Natural killer cell (primary cell): ENCODE results near the gene OTOP2. TPM values are rescaled to one million over a fixed set of nuclear protein-coding genes. Genes with fewer than 3 reads are reported as not detected.

ENCODE experiments used
- ATAC-seq, 3 donors: fragments of 150-1000 bp in 2 of 3; fragments of 200-7000 bp in 1 of 3; cut with Tn5 transposase; 1 replicate in 1 of 3; 2 replicates in 2 of 3; pipeline ENCODE4 v1.10.0; 2021; ENCODE audit warnings: mild to moderate bottlenecking in 2 of 3, moderate library complexity in 2 of 3
- DNase-seq, 2 donors: peaks; one replicate each; pipeline versions ENCODE4 v3.0.0 to v3.0.0-alpha.2; 2013 to 2021; ENCODE audit warnings: mixed read lengths in 1 of 2
- H3K27ac ChIP-seq: one replicate; pipeline ENCODE4 v1.5.1; 2013; ENCODE audit warnings: mild to moderate bottlenecking, low read length
- H3K27me3 ChIP-seq: one replicate; pipeline ENCODE4 v1.6.1; 2013; ENCODE audit warnings: low read length; ENCODE audit not compliant: control insufficient read depth, insufficient read depth
- H3K36me3 ChIP-seq: one replicate; pipeline ENCODE4 v1.6.1; 2013; ENCODE audit warnings: low read length; ENCODE audit not compliant: control insufficient read depth, insufficient read depth
- H3K4me1 ChIP-seq: one replicate; pipeline ENCODE4 v1.6.1; 2013; ENCODE audit warnings: low read length; ENCODE audit not compliant: control insufficient read depth, insufficient read depth
- H3K4me3 ChIP-seq: one replicate; pipeline ENCODE4 v1.5.1; 2013; ENCODE audit warnings: low read length
- H3K9me3 ChIP-seq: one replicate; pipeline ENCODE4 v1.6.1; 2013; ENCODE audit warnings: low read length; ENCODE audit not compliant: control insufficient read depth, insufficient read depth
- H3K27ac Mint-ChIP-seq, 2 donors: one replicate each; pipeline ENCODE4 v1.8.0; 2022; ENCODE audit warnings: mild to moderate bottlenecking in 2 of 2, mixed read lengths in 2 of 2, moderate library complexity in 1 of 2
- H3K27me3 Mint-ChIP-seq, 2 donors: one replicate each; pipeline ENCODE4 v1.8.0; 2022; ENCODE audit warnings: low read depth in 2 of 2, mixed read lengths in 2 of 2
- H3K36me3 Mint-ChIP-seq: one replicate; pipeline ENCODE4 v1.8.0; 2022; ENCODE audit warnings: mixed read lengths
- H3K4me1 Mint-ChIP-seq, 2 donors: one replicate each; pipeline ENCODE4 v1.8.0; 2022; ENCODE audit warnings: mixed read lengths in 2 of 2
- H3K4me3 Mint-ChIP-seq: one replicate; pipeline ENCODE4 v1.8.0; 2022; ENCODE audit warnings: mild to moderate bottlenecking, moderate library complexity, mixed read lengths
- H3K9me3 Mint-ChIP-seq, 2 donors: one replicate each; pipeline ENCODE4 v1.8.0; 2022; ENCODE audit warnings: mixed read lengths in 2 of 2
- WGBS: methylation state at CpG from one replicate; pipeline ENCODE4 v1.1.7; 2013; ENCODE audit warnings: missing lambda C conversion rate; ENCODE audit not compliant: insufficient coverage; 5-methylcytosine and 5-hydroxymethylcytosine counted together
- intact Hi-C: fragments of 100-400 bp; cut with micrococcal nuclease; formaldehyde crosslinking; loops from one replicate; pipeline ENCODE4 v1.14.2; 2022
- total RNA-seq, 4 donors: library from RNA; stranded (reverse); fragments of 120-200 nt in 1 of 4; gene quantifications; one replicate each; pipeline versions ENCODE4 v1.2.3 to v1.2.4, GENCODE V29; 2013 to 2022
- TF ChIP-seq, protein P1 (sequence below): fragments of 200-600 bp; IDR thresholded peaks from one replicate; pipeline ENCODE4 v1.8.0; 2022; ENCODE audit warnings: antibody characterized with exemption

Gene OTOP2
- total RNA-seq, 3 donors from 2014 or later (not counting 1 experiment from before 2014, with no cell fraction given) = not detected

DNA sequence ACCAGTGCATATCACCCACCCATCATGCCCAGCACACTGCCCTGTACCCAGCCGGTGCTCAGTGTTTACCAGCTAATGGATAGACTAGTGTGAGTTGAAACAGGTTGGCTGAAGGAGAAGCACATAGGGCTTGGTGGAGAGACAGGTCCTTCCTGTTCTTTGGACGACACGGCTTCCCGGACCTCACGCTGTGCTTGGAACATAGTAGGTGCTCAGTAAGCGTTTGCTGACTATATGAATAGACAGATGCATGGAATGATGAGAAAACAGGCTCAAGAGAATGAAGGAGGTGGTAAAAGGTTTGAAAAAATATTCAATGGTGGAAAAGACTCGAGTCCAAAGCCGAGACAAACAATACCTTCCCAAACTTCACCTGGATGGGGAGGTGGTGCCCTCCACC, 23.9 kb upstream of the OTOP2 start:
- TF ChIP-seq, protein P1, sequence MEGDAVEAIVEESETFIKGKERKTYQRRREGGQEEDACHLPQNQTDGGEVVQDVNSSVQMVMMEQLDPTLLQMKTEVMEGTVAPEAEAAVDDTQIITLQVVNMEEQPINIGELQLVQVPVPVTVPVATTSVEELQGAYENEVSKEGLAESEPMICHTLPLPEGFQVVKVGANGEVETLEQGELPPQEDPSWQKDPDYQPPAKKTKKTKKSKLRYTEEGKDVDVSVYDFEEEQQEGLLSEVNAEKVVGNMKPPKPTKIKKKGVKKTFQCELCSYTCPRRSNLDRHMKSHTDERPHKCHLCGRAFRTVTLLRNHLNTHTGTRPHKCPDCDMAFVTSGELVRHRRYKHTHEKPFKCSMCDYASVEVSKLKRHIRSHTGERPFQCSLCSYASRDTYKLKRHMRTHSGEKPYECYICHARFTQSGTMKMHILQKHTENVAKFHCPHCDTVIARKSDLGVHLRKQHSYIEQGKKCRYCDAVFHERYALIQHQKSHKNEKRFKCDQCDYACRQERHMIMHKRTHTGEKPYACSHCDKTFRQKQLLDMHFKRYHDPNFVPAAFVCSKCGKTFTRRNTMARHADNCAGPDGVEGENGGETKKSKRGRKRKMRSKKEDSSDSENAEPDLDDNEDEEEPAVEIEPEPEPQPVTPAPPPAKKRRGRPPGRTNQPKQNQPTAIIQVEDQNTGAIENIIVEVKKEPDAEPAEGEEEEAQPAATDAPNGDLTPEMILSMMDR = no peak
- no peaks in the 10 kb centered on the region for H3K4me1 ChIP-seq
- H3K4me3 ChIP-seq = no peak overlapping the region
- H3K9me3 Mint-ChIP-seq = no peaks in the 10 kb centered on the region
- no peaks in the 10 kb centered on the region for H3K9me3 ChIP-seq
- no peak overlapping the region for H3K27ac ChIP-seq
- 91% methylated on average over 6 of the region's 8 CpGs for WGBS
- H3K36me3 ChIP-seq = no peaks in the 10 kb centered on the region
- H3K27me3 ChIP-seq = peaks cover 3% of the 10 kb centered on the region
- H3K36me3 Mint-ChIP-seq = no peaks in the 10 kb centered on the region
- no peaks in the 10 kb centered on the region for H3K4me1 Mint-ChIP-seq
- DNase-seq (no peak), ATAC-seq (no peak)
- intact Hi-C loops = no loop called here
- peaks cover 11 to 15% of the 10 kb centered on the region in 2 donors for H3K27me3 Mint-ChIP-seq
- no peak overlapping the region for H3K4me3 Mint-ChIP-seq
- no peak overlapping the region for H3K27ac Mint-ChIP-seq

DNA sequence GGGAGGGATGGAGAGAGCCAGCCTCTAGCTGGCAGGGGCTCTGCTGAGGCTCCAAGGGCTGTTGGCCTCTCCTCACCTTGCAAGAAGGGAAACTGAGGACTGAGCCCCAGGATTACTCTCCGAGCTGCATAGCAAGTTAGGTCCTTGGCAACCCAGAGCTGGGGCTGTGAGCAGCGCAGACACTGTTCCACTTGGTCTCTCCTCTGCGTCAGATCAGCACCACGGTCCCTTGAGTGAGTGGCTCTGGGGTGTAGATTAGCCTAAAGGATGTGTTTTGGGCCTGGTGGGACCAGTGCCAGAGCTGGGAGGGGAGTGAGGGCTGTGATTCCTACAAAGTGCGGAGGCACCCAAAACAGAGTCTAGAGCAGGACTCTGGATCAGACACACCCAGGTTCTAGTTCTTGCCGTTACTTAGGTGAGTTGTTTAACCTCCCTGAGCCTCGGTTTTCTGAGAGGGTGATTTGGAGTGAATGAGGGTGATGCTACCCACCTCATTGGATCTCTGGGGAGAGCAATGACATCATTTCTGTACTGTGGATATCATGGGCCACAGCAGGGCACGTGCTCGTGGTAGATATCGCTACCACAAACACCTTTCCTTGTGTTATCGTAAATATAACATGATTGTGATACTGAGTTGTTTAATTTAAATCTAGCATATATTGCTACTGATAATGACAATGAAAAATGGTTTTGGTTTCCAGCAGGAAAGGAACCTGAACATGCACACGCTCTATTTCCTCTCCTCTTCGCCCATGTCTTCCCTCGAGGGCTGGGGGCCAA, 22.5 kb upstream of the OTOP2 start:
- Mint-ChIP-seq H3K4me3 (no peak overlapping the region), H3K36me3 (no peaks in the 10 kb centered on the region), H3K9me3 (no peaks in the 10 kb centered on the region), H3K27ac (no peak overlapping the region), H3K4me1 (no peaks in the 10 kb centered on the region), H3K27me3 (peaks cover 2 to 6% of the 10 kb centered on the region in 2 donors)
- intact Hi-C loops = no loop called here
- no peak overlapping the region for H3K27ac ChIP-seq
- no peaks in the 10 kb centered on the region for H3K9me3 ChIP-seq
- no peaks in the 10 kb centered on the region for H3K36me3 ChIP-seq
- TF ChIP-seq, protein P1 = no peak
- ATAC-seq (no peak), DNase-seq (no peak)
- peaks cover 3% of the 10 kb centered on the region for H3K27me3 ChIP-seq
- H3K4me1 ChIP-seq = no peaks in the 10 kb centered on the region
- 52% methylated on average over 9 of the region's 14 CpGs for WGBS
- no peak overlapping the region for H3K4me3 ChIP-seq

DNA sequence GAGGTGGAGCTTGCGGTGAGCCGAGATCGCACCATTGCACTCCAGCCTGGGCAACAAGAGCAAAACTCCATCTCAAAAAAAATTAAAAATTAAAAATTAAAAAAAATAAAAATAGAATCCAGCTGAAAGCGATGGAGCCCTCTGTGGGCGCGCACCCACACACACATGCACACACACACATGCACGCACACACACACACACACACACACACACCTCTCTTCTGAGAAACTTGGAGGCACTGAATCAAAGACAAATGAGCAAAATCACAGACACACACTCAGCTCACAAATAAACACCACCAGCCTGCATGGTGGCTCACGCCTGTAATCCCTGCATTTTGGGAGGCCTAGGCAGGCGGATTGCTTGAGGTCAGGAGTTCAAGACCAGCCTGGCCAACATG, 21.0 kb upstream of the OTOP2 start:
- no peak overlapping the region for H3K4me3 Mint-ChIP-seq
- no peaks in the 10 kb centered on the region for H3K4me1 Mint-ChIP-seq
- no peaks in the 10 kb centered on the region for H3K36me3 Mint-ChIP-seq
- Histone ChIP-seq H3K36me3 (no peaks in the 10 kb centered on the region), H3K4me3 (no peak overlapping the region), H3K27me3 (no peaks in the 10 kb centered on the region), H3K27ac (no peak overlapping the region), H3K4me1 (no peaks in the 10 kb centered on the region), H3K9me3 (no peaks in the 10 kb centered on the region)
- TF ChIP-seq, protein P1 = no peak
- H3K27me3 Mint-ChIP-seq = peaks cover 0 to 4% of the 10 kb centered on the region in 2 donors
- intact Hi-C loops = no loop called here
- DNase-seq = no peak
- 85% methylated on average over 7 of the region's 9 CpGs for WGBS
- ATAC-seq = no peak
- H3K9me3 Mint-ChIP-seq = no peaks in the 10 kb centered on the region
- no peak overlapping the region for H3K27ac Mint-ChIP-seq

DNA sequence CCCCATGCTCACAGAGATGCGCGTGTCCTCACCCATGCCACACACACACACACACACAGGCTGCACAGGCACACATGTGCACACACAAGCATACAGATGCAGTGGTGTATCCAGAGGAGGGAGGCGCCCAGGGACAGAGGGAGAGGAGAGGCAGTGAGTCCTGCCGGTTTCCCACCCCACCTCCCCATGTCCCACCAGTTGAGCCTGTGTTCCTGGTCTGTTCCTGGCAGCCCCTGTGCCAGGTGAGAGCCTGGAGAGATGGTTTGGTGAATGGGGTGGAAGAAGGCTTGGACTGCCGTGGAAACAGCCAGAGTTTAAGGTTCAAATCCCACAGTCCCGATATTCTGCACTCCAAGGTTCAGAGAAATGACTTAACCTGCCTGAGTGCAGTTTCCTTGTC, 20.4 kb upstream of the OTOP2 start:
- no peak overlapping the region for H3K27ac ChIP-seq
- H3K36me3 ChIP-seq = no peaks in the 10 kb centered on the region
- H3K4me3 ChIP-seq = no peak overlapping the region
- Mint-ChIP-seq H3K9me3 (no peaks in the 10 kb centered on the region), H3K27ac (no peak overlapping the region), H3K4me1 (no peaks in the 10 kb centered on the region), H3K27me3 (peaks cover 0 to 4% of the 10 kb centered on the region in 2 donors), H3K4me3 (no peak overlapping the region), H3K36me3 (no peaks in the 10 kb centered on the region)
- WGBS = 71% methylated on average over 2 of the region's 6 CpGs
- no peaks in the 10 kb centered on the region for H3K4me1 ChIP-seq
- ATAC-seq (no peak), DNase-seq (no peak)
- intact Hi-C loops = no loop called here
- TF ChIP-seq, protein P1 = no peak
- H3K9me3 ChIP-seq = no peaks in the 10 kb centered on the region
- H3K27me3 ChIP-seq = no peaks in the 10 kb centered on the region
